ENCODE results near the gene CALN1. TPM values are rescaled to one million over a fixed set of nuclear protein-coding genes. Genes with fewer than 3 reads are reported as not detected.

CALN1 gene
- total RNA-seq, 1 experiment from 2014 or later, result not detected

DNA sequence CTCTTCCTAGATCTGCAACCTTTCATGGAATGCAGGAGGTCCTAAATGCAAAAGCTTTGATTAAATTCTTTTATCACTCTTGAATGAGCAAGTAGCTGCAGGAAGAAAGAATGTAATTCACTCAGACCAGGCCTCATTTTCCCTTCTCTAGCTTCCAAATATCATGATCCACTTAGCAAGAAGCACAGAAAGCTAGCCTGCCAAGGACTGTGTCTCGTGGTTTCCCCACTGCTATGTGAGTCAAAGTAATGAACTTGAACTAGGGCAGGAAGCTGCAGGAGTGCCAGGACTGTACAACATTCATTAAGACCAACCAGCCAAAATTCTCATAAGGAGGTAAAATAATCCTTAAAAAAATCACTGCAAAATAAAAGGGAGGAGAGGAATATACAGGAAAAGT is 379.2 kb downstream of the CALN1 start:
- no peak for DNase-seq
- H3K4me3 ChIP-seq, result no peak overlapping the region
- no peaks in the 10 kb centered on the region for H3K36me3 ChIP-seq
- H3K27me3 ChIP-seq, result no peaks in the 10 kb centered on the region
- H3K9me3 ChIP-seq, result no peaks in the 10 kb centered on the region

DNA sequence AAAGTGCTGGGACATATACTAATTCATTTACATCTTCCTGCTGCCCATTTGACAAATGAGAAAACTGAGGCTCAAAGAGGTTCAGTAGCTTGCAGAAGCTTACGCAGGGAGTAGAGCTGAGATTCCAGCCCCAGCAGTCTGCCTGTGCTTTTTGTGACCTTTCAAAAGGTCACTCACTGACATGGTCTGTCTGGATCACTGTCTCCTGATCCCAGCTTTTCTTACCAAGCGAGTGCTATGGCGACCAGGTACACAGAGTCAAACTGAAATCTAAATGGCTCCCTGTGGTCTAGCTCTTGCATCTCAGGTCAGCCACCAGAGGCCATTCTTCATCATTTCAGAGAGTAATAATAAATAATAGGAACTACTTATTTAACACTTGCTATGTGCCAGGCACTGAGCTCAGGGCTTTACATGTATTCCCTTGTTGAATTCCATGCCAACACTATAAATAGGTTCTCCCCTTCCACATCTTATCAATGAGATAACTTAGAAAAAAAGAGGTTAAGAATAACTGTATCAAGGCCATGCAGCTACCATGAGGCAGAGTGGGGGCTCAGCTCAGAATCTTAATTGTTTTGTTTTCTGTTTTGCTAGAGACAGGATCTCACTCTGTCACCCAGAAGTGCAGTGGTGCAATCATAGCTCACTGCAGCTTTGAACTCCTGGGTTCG is 381.0 kb downstream of the CALN1 start:
- Histone ChIP-seq H3K4me3 (no peak overlapping the region), H3K9me3 (no peaks in the 10 kb centered on the region), H3K27me3 (no peaks in the 10 kb centered on the region), H3K36me3 (no peaks in the 10 kb centered on the region)
- no peak for DNase-seq

DNA sequence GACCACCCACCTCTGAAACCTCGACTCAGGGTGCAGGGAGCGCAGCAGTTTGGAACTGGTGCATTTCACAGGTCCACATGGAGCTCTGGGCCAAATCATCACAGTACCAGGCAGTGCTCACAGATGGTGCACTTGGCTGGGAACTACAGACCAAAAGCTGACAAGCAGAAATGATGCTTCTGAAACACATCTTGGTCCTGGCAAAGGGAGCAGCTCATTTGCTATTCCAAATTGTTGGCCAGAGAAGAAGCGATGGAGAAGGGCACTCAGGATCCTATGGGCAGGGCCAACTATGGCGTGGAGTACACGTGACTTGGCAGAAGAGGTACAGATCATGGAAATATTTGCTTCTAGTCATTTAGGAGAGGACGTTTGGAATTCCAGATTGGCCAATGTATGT is 383.9 kb downstream of the CALN1 start:
- Histone ChIP-seq H3K36me3 (no peaks in the 10 kb centered on the region), H3K27me3 (no peaks in the 10 kb centered on the region), H3K9me3 (no peaks in the 10 kb centered on the region), H3K4me3 (no peak overlapping the region)
- no peak for DNase-seq

DNA sequence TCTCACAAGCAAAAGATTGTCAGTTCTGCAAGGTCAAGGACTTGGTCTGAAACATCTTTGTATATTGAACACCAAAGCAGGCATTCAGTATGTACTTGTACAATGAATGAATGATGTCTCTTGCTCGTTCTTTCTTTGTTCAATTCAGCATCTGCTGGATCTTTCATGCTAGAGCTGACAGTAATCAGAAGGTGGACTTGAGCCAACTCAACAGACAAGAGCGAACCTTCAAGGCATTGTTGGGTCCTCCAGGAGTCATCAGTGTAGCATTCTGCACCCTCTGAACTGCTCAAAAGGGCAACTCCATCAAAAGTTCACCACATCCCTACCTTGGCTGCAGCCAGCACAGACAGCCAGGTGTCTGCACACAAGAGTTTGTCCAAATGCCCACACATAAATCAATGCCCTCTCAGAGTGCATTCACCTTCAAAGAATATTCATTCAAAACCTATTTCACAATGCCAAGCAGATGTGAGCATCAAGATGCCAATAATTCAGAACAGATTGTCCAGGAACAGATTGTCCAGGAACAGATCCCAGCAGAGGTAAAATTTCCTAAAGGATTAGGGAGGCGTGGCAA is 386.7 kb downstream of the CALN1 start:
- no peaks in the 10 kb centered on the region for H3K27me3 ChIP-seq
- no peak for DNase-seq
- no peak overlapping the region for H3K4me3 ChIP-seq
- no peaks in the 10 kb centered on the region for H3K9me3 ChIP-seq
- no peaks in the 10 kb centered on the region for H3K36me3 ChIP-seq

DNA sequence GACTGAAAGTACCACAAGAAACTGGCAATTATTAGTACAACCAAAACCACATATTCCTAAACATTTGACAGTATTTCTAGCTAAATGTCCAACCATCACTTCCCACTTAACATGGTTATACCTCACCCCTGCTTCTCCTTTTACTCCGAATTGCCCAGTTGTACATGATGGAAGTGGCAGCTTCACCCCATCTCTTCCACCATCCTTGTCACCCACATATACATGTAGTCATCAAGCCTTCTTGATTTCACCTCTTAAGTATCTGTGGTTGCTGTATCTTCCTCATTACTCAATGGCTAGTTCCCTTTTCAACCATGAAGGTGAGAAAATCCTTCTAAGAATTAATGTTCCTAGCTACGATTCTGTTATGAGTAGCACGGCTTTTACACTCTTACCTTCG is 388.2 kb downstream of the CALN1 start:
- Histone ChIP-seq H3K4me3 (no peak overlapping the region), H3K36me3 (no peaks in the 10 kb centered on the region), H3K27me3 (no peaks in the 10 kb centered on the region), H3K9me3 (no peaks in the 10 kb centered on the region)
- no peak for DNase-seq

DNA sequence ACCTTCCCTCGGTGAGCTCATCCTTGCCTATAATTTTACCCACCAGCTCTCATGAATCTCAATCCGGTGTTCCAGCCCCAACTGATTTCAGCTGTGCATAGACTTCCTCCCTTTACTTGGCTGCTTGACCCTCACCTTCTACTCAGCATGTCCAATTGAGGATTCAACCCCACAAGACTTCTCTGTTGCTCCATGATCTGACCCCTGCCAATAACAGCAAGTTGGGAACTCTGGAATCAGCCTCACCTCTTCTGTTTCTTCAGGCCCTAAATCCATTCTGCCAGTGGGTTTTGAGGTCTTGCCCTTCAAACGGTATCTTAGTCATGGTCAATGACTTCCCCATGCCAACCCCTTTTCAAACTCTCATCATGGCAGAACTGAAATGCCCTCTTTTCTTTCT is 390.4 kb downstream of the CALN1 start:
- H3K9me3 ChIP-seq, result no peaks in the 10 kb centered on the region
- H3K4me3 ChIP-seq, result no peak overlapping the region
- no peaks in the 10 kb centered on the region for H3K27me3 ChIP-seq
- no peak for DNase-seq
- no peaks in the 10 kb centered on the region for H3K36me3 ChIP-seq

DNA sequence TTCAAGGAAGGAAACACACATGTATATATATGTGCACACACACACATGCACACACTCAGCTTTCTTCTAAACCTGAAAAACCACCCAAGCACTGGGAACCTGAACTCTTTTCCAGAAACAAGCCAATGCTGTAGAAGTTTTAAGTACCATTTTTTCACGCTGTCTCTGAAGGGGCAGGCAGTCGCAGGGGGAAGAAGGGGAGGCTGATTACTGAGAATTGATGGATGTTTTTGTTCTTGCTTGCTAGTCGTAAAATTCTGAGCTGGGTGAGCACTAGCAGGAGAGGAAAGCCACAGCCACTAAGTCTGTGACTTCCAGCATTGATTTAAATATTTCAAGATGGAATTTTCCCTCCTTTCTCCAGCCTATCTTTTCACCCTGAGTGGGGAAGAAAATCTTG is 391.8 kb downstream of the CALN1 start:
- Histone ChIP-seq H3K4me3 (no peak overlapping the region), H3K36me3 (no peaks in the 10 kb centered on the region), H3K9me3 (no peaks in the 10 kb centered on the region), H3K27me3 (no peaks in the 10 kb centered on the region)
- no peak for DNase-seq

DNA sequence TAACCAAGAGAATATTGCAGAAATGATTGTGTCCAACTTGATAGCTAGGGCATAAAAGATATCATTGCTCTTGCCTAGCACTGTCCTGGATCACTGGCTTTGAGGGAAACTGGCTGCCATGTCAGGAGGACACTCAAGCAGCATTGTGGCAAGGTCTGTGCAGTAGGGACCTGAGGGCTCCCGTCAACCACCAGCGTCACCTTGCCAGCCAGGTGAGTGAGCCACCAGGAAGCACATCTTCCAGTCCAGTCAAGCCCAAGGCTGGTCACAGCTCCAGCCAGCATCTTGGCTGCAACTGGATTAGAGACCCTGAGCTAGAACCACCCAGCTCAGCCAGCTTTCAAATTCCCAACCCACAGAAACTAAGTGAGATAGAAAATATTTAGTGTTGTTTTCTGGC is 392.7 kb downstream of the CALN1 start:
- H3K4me3 ChIP-seq, result no peak overlapping the region
- no peak for DNase-seq
- H3K27me3 ChIP-seq, result no peaks in the 10 kb centered on the region
- no peaks in the 10 kb centered on the region for H3K9me3 ChIP-seq
- H3K36me3 ChIP-seq, result no peaks in the 10 kb centered on the region

DNA sequence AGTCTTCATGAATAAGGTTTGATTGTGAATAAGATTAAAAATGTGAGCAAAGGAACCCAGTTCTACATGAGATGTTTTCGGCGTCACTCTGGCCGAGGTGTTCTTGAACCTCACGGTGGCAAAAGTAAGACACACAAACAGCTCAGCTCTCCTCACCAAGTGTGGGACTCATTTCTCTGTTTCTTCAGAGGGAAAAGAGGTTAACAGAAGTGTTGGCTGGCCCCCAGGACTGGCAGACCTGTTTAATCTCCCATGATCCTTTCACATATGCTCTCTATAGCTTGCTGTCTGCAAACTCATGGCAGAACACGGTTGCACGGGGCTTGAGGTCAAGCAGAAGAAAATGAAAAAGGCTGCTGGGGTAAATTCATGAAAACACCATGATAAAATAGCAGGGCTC is 394.4 kb downstream of the CALN1 start:
- Histone ChIP-seq H3K36me3 (no peaks in the 10 kb centered on the region), H3K4me3 (no peak overlapping the region), H3K27me3 (no peaks in the 10 kb centered on the region), H3K9me3 (no peaks in the 10 kb centered on the region)
- DNase-seq, result no peak

DNA sequence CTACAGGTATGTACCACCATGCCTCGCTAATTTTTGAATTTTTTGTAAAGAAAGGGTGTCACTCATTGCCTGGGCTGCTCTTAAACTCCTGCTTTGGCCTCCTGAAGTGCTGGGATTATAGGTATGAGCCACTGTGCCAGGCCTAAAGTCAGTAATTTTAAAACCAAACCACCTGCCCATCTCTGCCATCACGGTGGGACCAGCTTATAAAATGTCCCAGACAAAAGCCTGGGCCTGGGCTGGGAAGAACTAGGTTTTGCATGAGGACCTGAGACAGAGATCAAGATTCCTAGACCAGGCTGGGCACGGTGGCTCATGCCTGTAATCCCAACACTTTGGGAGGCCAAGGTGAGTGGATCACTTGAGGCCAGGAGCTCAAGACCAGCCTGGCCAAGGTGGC is 395.6 kb downstream of the CALN1 start:
- Histone ChIP-seq H3K36me3 (no peaks in the 10 kb centered on the region), H3K9me3 (no peaks in the 10 kb centered on the region), H3K4me3 (no peak overlapping the region), H3K27me3 (no peaks in the 10 kb centered on the region)
- DNase-seq, result no peak

DNA sequence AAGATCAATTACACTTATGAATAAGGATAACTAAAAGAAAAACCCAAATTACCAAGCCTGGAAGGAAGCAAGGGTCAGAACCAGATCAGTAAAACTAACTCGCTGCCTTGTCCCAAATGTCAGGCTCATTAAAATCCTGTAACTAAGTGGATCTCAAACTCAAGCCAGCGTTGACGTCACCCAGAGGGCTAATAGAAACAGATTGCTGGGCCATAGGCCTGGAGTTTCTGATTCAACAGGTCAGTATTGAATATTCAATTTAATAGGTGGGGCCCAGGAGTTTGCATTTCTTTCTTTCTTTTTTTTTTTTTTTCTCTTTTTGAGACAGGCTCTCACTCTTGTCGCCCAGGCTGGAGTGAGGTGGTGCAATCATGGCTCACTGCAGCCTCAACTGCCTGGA is 397.0 kb downstream of the CALN1 start:
- Histone ChIP-seq H3K36me3 (no peaks in the 10 kb centered on the region), H3K4me3 (no peak overlapping the region)
- DNase-seq, result no peak

DNA sequence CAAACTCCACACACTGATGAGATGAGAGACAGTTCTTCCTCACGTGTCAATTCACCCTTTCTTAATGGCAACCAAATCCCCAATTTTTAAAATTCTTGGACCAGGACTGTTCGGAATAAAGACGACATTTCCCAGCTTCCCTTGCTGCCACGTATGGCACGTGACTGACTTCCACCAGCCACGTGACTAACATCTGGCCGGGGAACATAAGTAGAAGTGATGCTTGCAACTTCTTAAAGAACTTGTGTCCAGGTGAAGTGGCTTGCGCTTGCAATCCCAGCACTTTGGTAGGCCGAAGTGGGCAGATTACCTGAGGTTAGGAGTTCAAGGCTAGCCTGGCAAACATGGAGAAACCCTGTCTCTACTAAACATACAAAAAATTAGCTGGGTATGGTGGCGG is 405.1 kb downstream of the CALN1 start:
- Histone ChIP-seq H3K27me3 (no peaks in the 10 kb centered on the region), H3K4me3 (no peak overlapping the region), H3K36me3 (no peaks in the 10 kb centered on the region), H3K9me3 (no peaks in the 10 kb centered on the region)
- DNase-seq, result no peak

More for the DNA sequence above, 397.0 kb downstream of the CALN1 start:
- Histone ChIP-seq H3K27me3 (no peaks in the 10 kb centered on the region), H3K9me3 (no peaks in the 10 kb centered on the region)

DNA sequence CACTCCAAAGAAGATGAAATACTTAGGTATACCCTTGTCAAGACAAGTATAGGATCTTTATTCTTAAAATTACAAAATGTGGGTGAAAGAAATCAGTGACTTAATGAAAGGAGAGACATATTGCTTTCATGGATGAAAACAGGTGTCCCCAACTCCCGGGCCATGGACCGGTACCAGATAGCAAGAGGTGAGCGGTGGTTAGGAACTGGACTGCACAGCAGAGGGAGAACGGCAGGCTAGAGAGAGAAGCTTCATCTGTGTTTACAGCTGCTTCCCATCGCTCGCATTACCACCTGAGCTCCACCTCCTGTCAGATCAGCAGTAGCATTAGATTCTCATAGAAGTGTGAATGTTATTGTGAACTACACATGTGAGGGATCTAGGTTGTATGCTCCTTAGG is 408.9 kb downstream of the CALN1 start:
- Histone ChIP-seq H3K4me3 (no peak overlapping the region), H3K27me3 (no peaks in the 10 kb centered on the region), H3K9me3 (no peaks in the 10 kb centered on the region), H3K36me3 (no peaks in the 10 kb centered on the region)
- no peak for DNase-seq

DNA sequence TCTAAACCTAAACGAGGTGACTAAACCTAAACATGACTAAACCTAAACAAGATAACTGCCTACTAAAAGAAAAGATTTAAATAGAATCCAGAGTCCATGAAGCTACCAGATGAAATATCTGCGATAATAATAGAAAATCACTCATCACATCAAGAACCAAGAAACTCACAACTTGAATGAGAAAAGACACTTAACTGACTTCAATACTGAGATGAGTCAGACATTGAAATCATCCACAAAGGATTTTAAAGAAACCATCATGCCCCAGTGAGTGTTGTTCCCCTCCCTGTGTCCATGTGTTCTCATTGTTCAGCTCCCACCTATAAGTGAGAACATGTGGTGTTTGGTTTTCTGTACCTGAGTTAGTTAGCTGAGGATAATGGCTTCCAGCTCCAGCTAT is 416.0 kb downstream of the CALN1 start:
- no peaks in the 10 kb centered on the region for H3K36me3 ChIP-seq
- DNase-seq, result no peak
- H3K27me3 ChIP-seq, result no peaks in the 10 kb centered on the region
- no peaks in the 10 kb centered on the region for H3K9me3 ChIP-seq
- H3K4me3 ChIP-seq, result no peak overlapping the region

DNA sequence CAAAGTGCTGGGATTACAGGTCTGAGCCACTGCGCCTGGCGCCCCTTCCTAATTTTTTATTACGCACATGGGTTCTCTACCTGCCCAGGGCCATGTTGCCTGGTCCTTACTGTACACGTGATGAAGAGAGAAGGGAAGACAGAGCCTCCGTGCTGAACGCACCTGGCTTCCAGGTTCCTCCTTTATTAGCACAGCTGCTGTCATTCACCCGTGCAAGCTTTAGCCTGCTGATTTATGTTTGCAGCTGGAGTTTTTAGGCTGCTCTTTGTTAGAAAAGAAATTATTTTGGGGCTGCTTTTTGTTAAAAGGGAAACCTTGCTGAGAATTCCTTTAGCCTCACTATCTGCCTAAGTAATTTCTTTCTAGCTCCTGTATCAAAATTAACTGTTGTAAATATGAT is 417.0 kb downstream of the CALN1 start:
- Histone ChIP-seq H3K36me3 (no peaks in the 10 kb centered on the region), H3K27me3 (no peaks in the 10 kb centered on the region), H3K9me3 (no peaks in the 10 kb centered on the region), H3K4me3 (no peak overlapping the region)
- no peak for DNase-seq

DNA sequence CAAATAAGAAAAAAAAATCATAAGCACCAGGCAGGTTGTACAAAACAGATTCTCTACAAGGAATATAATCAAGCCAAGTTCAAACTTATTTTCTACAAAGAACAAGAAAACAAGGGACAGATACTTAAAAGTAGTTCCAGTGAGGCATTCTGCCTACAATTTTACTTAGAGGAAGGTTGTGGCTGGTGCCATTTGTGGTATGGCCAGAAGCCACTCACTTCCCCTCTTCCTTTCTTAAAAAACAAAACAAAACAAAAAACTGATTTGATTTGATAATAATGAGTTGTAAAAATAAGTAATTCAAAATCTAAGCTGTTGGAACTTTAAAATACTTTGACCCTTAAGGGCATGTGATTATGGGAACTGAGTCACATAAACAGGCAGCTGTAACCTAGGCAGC is 420.6 kb downstream of the CALN1 start:
- DNase-seq, result no peak
- H3K27me3 ChIP-seq, result no peaks in the 10 kb centered on the region
- H3K9me3 ChIP-seq, result no peaks in the 10 kb centered on the region
- H3K36me3 ChIP-seq, result no peaks in the 10 kb centered on the region
- H3K4me3 ChIP-seq, result no peak overlapping the region

DNA sequence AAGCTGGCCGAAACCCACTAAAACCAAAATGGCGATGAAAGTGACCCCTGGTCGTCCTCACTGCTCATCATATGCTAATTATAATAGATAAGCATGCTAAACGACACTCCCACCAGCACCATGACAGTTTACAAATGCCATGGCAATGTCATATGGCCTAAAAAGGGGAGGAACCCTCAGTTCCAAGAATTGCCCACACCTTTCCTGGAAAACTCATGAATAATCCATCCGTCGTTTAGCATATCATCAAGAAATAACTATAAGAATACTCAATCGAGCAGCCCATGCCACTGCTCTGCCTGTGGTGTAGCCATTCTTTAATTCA is 422.0 kb downstream of the CALN1 start:
- no peak overlapping the region for H3K4me3 ChIP-seq
- H3K36me3 ChIP-seq, result no peaks in the 10 kb centered on the region
- H3K27me3 ChIP-seq, result no peaks in the 10 kb centered on the region
- no peaks in the 10 kb centered on the region for H3K9me3 ChIP-seq
- DNase-seq, result no peak

DNA sequence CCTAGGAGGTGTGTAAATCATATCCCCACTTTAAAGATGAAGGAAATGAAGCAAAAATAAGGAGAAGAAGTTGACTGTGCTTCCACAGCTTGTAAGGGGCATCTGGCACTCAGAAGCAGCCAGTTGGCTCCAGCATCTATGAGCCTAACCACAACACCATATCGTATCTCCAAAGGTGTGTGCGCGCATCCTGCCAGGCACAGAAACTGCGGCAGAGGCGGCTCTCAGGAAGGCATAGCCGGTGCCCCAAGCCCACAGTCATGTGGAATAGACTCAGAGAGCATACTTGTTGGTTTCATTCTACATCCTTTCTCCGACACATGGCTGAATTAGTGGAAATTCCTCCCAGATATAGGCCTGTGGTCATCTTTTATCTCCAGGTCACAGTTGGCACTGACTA is 423.9 kb downstream of the CALN1 start:
- H3K9me3 ChIP-seq, result no peaks in the 10 kb centered on the region
- no peaks in the 10 kb centered on the region for H3K27me3 ChIP-seq
- DNase-seq, result no peak
- no peak overlapping the region for H3K4me3 ChIP-seq
- H3K36me3 ChIP-seq, result no peaks in the 10 kb centered on the region

Data from MG63 (cell line).